IPS DF 4.7 (cell line): ENCODE data around the gene JPH2.

Experiments used
- DNase-seq: peaks from one replicate; pipeline ENCODE4 v3.0.0-alpha.2; 2013; ENCODE audit warnings: low spot score; ENCODE audit errors: extremely low read depth

The JPH2 gene

DNA sequence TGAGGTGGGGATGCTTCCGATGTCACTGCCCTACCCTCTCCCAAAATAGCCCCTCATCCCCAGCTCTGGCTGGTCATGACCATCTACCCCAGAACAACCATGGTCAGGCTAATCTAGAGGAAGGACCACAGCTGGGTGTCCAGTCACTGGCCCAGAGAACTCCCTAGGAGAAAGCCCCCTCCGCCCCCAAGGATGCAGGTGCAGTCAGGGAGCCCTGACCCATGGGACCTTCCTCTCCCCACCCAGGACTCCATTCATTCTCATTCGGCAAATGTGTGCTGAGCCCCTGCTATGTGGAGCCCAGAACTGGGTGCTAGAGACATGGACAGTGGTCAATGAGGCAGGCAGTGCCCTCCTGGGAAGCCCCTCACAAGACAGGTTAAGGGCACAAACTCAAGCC lies 60.5 kb downstream of the JPH2 start:
- DNase-seq, result no peak

DNA sequence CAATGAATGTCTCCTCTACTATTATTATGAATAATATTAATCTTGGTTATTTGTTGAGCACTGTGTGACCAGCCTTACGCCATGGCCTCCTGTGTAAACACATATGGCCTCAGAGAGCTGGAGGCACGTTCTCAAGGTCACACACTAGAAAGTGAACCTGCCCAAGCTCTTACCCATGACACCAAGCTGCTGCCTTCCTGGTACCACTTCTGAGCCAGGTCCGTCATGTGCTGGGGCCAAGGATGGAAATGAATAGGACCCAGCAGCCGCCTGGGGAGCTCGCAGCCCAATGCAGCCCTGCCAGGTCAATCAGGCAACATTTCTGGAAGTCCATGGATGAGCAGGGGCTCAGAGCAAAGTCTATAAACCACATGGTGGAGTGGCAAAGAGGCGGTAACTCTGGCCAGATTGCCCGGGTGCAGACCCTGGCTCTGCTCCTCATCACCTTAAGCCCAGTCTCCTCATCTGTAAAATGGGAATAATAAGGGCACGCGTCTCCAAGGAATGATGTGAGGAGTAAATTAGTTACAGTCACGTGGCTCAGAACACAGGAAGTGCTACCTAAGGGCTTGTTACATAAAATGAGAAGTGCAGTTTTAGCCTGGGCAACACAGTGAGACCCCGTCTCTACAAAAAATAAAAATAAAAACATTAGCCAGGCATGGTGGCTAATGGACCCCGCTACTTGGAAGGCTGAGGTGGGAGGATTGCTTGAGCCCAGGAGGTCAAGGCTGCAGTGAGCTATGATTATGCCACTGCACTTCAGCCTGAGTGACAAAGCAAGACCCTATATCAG lies 61.5 kb downstream of the JPH2 start:
- no peak for DNase-seq

DNA sequence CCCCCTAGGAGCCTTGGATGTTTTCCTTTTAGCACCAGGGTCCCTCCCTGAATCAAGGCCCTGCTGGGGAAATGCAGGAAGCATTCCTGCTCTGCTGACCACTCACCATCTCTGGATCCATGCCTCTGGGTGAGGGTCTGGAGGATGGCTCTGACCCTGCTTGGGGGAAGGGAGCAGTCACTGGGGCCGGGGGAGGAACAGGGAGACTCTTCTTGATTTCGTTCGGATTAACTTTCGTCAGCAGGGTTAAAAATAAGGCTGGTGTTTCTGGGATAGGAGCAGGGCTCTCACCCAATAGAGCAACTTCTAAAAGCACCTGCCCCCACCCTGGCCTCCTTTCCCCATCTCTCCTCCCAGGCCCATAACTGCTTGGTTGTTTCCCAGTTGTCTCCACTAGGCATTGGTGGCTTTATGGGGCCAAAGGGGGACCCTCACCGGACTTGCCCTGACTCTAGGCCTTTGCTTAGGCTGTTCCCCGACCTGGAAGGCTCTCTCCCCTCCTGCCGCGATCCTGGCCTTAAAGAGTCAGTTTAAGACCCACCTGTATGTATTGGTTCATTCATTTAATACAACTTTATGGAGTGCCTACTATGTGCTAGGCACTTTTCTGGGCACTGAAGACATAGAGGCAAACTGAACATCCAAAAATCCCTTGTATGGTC lies 63.0 kb downstream of the JPH2 start:
- no peak for DNase-seq

DNA sequence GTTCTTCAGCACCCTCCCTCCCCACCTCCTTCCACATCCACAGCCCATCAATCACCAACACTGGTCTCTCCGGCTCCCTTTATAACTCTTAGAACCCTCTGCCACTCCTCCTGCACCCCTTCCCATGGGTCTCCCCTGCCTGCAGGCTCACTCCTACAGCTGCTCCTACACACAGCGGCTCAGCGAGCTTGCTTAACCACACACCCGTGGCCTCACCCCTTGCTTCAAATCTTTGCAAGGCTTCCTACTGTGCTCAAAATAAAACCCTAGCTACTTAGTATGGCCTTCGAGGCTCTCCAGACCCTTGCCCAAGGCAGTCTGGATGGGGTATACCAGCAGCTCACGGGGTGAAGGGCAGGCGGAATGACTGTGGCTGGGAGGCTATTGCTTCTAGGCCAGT lies 63.7 kb downstream of the JPH2 start:
- DNase-seq, result no peak

DNA sequence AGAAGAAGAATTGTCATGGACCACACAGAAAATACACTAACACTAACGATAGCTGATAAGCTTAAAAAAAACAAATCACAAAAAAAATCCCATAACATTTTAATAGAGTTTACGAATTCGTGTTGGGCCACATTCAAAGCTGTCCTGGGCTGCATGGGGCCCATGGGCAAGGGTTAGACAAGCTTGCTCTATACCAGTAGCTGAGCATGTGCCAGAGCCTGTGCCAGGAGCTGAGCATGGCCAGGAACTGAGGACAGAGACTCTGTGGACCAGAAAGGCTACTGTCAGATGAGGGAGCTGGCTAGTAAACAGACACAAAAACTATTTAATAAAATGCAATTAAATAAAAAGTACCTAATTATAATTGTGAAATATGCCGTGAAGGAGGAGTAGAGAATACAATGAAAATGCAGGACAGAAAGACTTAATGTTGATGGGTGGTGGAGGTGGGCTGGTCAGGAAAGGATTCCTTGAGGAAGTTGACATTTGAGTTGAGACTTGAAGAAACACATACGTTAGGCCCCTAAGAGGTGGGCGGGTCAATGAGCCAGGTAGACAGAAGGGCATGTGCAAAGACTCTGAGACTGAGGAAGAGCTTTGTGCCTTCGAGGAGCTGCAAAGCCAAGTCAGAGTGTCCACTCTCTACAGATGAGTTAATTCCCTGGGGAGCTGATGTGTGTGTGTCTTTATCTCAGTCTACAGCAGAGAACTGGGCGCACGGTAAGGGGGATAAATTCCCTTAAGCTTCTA lies 66.1 kb downstream of the JPH2 start:
- no peak for DNase-seq

DNA sequence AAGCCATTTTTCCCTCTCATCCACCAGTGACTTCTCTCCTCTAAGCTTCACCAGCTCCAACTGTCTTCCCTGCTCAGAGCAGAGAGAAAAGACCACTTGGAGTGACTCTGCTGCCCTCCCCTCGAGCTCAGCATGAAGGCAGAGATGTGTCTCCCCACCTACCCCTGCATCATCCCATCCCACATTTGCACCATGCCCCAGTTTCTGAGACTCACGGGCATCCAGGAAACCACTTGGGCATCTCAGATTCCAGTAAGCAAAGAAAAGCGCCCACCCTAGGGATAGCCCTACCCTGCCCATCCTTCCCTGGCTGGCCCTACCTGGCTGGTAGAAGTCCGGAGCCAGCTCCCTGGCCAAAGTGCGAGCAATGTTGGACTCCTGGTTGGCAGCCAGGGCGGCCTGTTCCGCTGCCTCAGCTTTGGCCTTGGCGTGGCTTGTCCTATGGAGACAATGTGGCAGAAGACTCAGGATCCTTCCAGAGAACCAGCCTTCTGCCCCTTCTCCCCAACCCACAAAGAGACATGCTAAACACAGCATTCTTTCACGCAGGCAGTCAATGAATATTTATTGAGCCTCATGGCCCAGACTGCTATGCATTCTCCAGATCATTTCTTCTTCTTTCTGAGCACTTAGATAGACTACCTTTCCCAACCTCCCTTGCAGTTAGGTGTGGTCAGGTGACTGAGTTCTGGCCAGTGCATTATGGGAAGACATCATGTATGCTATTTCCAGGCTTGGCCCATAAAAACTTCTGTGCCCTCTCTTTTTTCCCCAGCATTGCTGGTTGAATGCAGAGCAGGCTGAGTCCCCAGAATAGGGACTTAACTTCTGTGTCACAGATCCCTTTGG lies 68.6 kb downstream of the JPH2 start:
- DNase-seq, result no peak

DNA sequence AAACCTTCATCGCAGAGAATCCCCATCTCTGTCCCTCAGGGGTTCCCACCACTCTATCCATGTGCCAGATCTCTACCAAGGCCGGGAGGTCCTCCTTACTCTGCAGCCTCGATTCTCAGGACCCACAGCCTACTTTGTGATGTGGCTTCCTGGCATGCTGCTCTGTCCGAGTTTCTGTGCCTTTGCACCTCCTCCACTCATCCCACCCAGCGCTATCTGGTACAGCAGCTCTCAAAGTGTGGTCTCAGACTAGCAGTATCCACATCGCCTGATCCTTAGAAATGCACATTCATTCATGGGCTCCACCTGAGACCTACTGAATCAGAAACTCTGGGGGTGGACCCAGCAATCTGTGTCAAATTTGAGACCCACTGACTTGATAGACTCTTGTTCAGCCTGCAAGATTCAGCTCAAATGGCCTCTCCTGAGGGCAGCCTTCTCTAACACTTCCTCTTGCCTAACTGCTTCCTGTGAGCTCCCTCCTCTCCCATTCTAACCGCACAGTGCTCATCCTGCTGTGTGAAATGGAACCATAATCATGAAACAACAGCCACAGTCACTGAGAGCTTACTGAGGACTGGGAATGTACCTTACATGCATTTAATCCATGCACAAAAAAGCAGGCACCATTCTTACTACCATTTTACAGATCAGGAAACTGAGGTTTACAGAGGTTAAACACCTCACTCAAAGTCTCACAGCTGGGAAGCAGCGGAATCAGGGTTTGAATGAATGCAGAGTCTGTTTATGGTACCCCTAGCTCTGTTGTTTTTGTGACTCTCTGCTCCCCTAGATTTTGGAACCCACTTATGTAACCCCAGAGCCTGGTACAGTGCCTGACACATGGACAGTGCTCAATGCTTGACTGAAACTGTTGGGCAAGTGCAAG lies 69.4 kb downstream of the JPH2 start:
- DNase-seq, result no peak

DNA sequence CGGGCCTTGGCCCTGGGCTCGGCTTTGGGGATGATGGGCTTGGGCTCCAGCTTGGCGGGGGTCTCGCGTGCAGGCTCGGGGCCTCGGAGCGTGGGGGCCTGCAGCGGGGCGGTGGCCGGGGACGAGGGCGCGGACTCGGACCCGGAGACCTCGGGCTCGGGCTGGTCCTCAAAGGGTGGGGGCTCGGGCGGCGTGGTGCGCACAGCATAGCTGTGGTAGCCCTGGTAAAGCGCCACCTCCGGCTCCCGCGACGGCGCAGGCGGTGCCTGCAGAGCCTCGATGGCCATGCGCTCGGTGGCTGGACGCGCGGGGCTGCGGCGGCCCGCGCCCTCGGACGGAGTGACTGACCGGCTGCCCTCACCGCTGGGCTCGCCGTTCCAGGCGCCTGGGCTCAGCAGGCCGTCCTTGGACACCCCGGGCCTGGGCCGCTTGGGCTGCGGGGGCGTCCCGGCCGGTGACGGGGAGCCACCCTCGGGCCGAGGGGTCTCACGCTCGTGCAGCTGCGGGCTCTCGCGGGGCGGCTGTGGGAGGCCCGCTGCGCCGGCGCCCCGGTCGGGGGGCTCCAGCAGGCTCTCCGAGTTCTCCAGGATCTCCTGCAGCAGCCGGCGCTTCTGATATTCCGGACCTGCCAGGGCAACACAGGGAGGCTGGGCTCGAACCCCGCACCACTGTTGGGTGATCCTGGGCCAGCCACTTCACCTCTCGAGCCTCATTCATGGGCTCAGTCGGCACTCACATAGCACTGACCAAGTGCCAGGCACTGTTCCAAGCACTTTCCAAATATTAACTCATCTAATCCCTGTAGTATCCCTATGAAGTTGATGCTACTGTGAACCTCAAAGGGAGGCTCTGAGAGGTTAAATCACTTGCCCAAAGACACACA lies 71.0 kb downstream of the JPH2 start:
- no peak for DNase-seq

DNA sequence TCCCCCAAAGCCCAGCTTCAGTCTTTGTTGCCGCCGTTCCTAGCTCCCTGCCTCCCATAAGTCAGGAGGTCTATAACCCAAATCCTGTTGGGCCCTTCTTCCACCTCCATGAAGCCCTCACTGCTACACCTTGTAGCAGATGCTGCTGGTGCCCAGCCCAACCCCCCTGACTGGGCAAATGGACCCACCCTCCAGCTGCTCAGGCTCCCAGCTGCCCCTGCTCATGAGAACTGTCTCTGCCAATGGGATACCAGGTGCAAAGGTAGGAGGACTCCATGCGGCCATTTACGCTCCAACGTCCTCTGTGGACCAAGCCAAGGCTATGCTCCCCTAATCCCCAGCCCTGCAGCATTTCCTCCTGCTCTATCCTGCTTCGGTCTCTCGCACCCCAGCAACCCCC lies 71.8 kb downstream of the JPH2 start:
- DNase-seq, result no peak

DNA sequence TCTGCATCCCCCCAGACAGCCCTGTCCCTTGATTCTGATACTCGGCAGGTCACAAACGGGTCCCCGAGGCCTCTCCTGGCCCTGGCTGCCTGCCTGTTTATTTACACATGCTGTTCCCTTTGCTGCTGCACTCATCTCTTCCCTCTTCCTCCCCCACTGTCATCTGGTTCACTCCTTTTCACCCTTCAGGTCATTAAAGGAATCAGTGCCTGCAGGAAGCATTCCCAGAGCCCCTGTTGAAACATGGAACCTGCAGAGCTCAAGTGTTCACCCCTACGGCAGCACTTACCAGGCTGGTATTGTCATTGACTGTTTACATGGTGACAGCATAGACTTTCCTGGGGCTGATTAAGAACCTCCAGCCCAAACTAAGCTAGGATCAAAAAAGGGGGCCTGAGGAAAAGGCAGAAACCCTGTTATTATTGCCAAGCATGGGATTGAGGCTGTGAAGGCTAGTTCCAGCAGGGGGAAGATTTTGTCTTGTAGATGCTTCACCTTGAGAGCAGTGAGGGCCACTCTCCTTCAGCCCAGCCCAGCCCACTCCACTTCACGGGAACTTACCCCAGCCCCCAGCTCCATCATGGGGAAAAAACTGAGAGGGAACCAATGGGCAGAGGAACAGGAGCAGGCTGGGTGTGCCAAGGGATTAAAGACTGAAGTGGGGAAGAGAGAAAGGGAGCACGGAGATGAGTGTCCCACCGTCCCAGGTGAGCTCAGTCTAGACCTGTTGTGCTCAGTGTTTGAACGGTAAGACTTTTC lies 73.2 kb downstream of the JPH2 start:
- DNase-seq, result no peak

DNA sequence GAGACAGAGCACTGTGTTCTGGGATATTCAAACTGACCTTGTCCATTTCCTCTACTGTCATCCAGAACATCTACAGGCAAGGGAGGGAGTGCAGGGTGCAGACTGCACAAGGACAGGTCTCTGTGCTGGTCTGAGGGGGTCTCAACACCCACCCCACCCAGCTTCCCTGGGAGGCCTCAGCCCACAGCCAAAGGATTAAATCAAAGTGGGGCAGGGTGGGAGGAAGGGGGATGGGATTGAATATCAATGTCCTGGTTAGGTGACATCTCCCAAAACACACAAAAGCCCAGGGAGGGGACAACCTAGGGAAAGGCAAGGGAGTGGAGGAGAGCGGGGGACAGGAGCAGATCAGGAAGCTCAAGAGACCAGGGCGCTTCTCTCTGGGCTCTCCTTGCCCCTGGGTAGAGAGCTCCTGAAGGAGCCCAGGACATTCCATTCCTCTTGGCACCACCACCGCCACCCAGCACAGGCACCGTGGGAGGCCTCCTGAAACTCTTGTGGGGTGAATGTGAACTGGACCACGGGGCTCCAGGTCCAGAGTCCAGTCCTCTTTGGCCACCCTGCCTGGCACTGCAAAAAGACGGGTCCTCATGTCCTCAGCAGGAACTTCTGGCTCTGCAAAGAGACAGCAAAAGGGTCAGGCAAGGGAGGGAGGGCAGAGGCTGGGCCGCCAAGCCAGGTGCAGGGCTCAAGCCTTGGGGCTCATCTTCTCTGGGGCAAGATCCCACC lies 73.9 kb downstream of the JPH2 start:
- no peak for DNase-seq

DNA sequence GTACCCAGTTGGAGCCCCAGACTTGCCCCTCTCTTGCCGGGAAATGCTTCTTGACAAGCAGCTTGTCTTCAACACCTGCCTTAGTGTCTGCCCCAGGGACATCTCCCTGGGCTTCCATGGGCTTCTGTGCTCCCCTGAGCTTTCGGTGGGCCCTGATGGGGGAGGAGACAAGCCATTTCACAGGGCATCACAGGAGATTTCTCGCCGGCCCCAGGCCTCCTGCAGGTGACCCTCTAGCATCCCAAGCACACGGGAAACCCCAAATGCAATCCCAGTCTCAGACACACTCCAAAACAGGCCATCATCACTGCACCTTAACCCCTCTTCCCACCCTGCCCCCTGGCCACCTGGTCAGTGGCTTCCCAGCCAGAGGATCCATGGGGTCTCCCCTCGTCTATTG lies 74.5 kb downstream of the JPH2 start:
- no peak for DNase-seq

DNA sequence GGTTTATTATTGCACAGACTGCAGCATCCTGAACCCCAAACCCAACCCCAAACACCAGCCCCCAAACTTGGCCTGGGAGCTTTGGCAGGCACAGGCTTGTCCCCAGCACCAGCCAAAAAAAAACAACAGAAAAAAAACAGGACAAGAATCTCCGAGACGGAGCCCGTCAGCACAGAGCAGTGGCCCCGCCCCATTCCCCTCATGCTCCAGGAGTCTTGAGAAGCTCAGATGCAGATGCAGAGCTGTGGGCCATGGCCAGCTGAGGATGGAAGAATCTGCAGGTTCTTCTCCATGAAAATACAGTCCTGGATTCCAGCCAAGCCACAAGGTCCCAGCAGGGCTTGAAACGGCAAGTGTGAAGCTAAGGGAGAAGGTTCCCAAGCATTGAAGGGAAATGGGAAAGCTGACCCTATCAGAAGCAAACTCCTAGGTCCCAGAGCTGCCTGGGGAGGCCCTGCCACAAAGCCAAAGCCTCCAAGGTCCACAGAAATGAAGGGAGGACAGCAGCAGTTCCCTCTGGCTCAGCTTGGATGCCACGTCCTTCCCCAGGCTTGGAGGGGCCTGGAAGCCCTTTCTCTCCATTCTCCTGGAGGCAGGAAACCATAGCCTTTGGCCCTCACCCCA lies 75.2 kb downstream of the JPH2 start:
- no peak for DNase-seq

DNA sequence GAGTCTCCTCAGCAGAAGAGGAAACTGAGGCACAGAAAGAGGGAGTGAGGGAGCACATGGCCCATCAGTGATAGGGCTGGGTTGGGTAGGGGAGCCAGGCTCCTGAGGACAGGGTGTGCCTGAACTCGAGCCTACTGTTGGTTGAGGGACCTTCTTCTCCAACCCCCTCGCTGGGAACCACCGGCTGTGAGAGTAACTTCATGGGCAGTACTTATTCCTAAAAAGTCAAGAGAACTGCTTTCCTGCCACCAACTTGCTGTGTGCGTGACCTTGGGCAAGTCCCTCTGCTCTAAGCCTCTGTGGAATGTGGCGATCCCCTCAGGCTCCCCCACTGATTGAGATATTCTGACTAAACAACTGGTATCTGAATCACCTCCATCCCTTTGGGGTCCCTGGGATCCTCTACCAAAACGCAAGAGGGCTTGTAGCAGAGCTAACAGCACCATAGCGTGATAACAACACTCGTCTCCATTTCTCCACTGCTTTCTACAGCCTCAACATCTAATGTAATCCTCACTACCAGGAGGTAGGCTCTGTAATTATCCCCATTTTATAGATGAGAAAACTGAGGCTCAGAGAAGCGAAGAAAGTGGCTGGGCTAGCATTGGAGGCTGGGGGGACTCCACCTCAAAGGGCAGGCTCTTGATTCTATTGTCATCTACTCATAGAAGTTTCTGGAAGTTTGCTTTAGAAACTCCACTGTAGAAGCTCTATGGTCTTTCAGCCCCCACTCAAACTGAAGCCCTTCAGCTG lies 76.0 kb downstream of the JPH2 start:
- DNase-seq, result no peak

DNA sequence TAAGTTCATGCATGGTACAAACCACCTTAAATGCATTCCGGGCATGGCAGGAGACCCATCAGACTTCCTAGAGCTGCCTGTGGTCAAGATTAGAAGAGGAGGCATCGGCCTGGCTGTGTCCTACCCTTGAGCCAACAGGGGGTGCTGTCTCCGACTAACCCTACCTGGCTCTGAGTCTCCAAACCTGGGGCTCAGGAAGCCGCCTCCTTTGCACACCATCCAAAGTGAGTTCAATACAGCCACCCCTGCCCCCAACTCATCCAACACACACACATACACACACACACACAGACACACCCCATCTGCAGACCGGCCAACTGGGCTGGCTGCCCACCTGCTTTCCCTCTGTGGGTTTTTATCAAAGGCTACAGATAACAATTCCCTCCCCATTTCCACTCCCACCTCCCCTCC lies 77.0 kb downstream of the JPH2 start:
- DNase-seq, result peak; percentile 25

DNA sequence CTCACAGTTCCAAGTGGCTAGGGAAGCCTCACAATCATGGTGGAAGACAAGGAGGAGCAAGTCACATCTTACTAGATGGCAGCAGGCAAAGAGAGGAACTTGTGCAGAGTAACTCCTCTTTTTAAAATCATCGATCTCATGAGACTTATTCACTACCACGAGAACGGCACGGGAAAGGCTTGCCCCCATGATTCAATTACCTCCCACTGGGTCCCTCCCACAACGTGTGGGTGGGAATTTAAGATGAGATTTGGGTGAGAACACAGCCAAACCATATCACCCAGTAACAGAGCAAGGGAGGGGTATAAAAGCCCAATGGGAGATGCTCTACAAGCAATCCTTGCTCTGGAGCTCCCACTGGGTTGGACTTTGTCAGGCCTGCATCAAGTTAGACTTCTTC lies 80.4 kb downstream of the JPH2 start:
- no peak for DNase-seq
